OCI-LY1 (cell line): ENCODE results near the gene SLCO4C1.

Source experiments
- H2AFZ ChIP-seq: fragments of 200-600 bp; sonication (generic), shearing (Covaris generic); 2 replicates; pipeline ENCODE4 v1.6.0; 2014; ENCODE audit warnings: antibody characterized with exemption, mild to moderate bottlenecking, low read length
- H3F3A ChIP-seq: fragments of 200-600 bp; sonication (generic), shearing (Covaris generic); 2 replicates; pipeline ENCODE4 v1.6.0; 2014; ENCODE audit warnings: mild to moderate bottlenecking, antibody characterized with exemption, low read length, moderate library complexity; ENCODE audit not compliant: insufficient read depth
- H3K27ac ChIP-seq: fragments of 200-600 bp; sonication (generic); 2 replicates; pipeline ENCODE4 v1.5.1; 2014; ENCODE audit warnings: low read length, mixed run types, mild to moderate bottlenecking, low read depth; ENCODE audit not compliant: poor library complexity, severe bottlenecking
- H3K27me3 ChIP-seq: fragments of 200-600 bp; sonication (generic); 2 replicates; pipeline ENCODE4 v1.6.0; 2014; ENCODE audit warnings: antibody characterized with exemption, mild to moderate bottlenecking, low read length, moderate library complexity; ENCODE audit not compliant: insufficient read depth
- H3K36me3 ChIP-seq: fragments of 200-600 bp; sonication (generic); 2 replicates; pipeline ENCODE4 v1.6.1; 2014; ENCODE audit warnings: mild to moderate bottlenecking, antibody characterized with exemption, low read length, moderate library complexity, mixed read lengths; ENCODE audit not compliant: insufficient read depth
- H3K4me1 ChIP-seq: fragments of 200-600 bp; sonication (generic); 2 replicates; pipeline ENCODE4 v1.5.1; 2014; ENCODE audit warnings: mild to moderate bottlenecking, low read length, moderate library complexity; ENCODE audit not compliant: insufficient read depth, severe bottlenecking
- H3K4me2 ChIP-seq: fragments of 200-600 bp; sonication (generic), shearing (Covaris generic); 2 replicates; pipeline ENCODE4 v1.6.1; 2014; ENCODE audit warnings: low read length
- H3K4me3 ChIP-seq: fragments of 200-600 bp; sonication (generic); 2 replicates; pipeline ENCODE4 v1.5.1; 2014; ENCODE audit warnings: low read length, low read depth, mild to moderate bottlenecking, mixed read lengths; ENCODE audit not compliant: poor library complexity, severe bottlenecking
- H3K79me2 ChIP-seq: fragments of 200-600 bp; shearing (Covaris generic); 2 replicates; pipeline ENCODE4 v1.6.1; 2016; ENCODE audit warnings: mixed run types, low read length, mixed read lengths; ENCODE audit not compliant: insufficient read depth
- H3K9ac ChIP-seq: fragments of 200-600 bp; sonication (generic), shearing (Covaris generic); 2 replicates; pipeline ENCODE4 v1.6.1; 2014; ENCODE audit warnings: mild to moderate bottlenecking, low read length, mixed read lengths
- H3K9me2 ChIP-seq: fragments of 200-600 bp; sonication (generic), shearing (Covaris generic); 2 replicates; pipeline ENCODE4 v1.6.1; 2014; ENCODE audit warnings: low read depth, mild to moderate bottlenecking, low read length, mixed read lengths
- H3K9me3 ChIP-seq: fragments of 200-600 bp; shearing (Covaris generic); 2 replicates; pipeline ENCODE4 v1.6.1; 2014; ENCODE audit warnings: low read length, mixed read lengths
- H4K20me1 ChIP-seq: fragments of 200-600 bp; sonication (generic), shearing (Covaris generic); 2 replicates; pipeline ENCODE4 v1.6.0; 2016; ENCODE audit warnings: mild to moderate bottlenecking, low read length; ENCODE audit not compliant: insufficient read depth
- CTCF ChIP-seq: fragments of 200-600 bp; sonication (generic), shearing (Covaris generic); IDR thresholded peaks from 2 replicates; pipeline ENCODE4 v1.5.1; 2017; ENCODE audit warnings: mild to moderate bottlenecking, antibody characterized with exemption, low read length, moderate library complexity, mixed read lengths
- EZH2 ChIP-seq: fragments of 200-600 bp; sonication (generic), shearing (Covaris generic); IDR thresholded peaks from 2 replicates; pipeline ENCODE4 v1.8.0; 2017; ENCODE audit warnings: borderline replicate concordance, mixed run types, mild to moderate bottlenecking, antibody characterized with exemption, low read length, moderate library complexity, mixed read lengths

The SLCO4C1 gene

DNA sequence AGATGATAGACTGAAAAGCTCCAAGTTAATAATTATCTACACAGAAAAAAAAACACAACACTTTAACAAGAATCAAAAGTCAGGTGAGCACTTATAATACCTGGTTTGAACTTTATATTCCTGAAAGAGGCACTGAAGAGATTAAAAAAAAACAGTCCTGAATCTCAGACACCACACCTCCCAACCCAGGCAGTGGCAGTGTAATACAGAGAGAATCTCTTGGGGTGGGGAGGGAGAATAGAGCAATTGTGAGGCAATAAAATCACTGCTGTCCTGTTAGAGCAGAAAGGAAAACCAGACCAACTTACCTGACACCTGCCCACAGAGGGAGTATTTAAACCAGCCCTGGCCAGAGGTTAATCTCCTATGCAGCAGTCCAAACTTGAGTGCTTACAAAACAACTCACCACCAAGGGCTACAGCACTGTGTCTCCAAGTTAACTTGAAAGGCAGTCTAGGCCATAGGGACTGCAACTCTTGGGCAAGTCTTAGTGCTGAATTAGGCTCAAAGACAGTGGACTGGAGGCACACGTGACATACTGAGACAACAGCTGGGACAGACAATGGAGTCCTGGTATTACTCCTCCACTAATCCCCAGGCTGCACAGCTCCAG is 54.2 kb downstream of the SLCO4C1 start:
- Histone ChIP-seq H3K9me3 (no peaks in the 10 kb centered on the region), H3K4me3 (no peak overlapping the region), H3K4me2 (no peak overlapping the region), H2AFZ (no peak overlapping the region), H4K20me1 (no peaks in the 10 kb centered on the region), H3K79me2 (no peaks in the 10 kb centered on the region), H3F3A (no peaks in the 10 kb centered on the region), H3K9ac (no peak overlapping the region), H3K27me3 (no peaks in the 10 kb centered on the region), H3K27ac (no peak overlapping the region), H3K36me3 (no peaks in the 10 kb centered on the region), H3K9me2 (no peaks in the 10 kb centered on the region), H3K4me1 (no peaks in the 10 kb centered on the region)
- no peak for TF ChIP-seq EZH2
- no peak for TF ChIP-seq CTCF

GRCh38 chr5:102231693-102232619 is 64.1 kb downstream of the SLCO4C1 start:
- no peaks in the 10 kb centered on the region for H3K9me2 ChIP-seq

GRCh38 chr5:102229685-102230084 is 66.4 kb downstream of the SLCO4C1 start:
- Histone ChIP-seq H3K4me2 (no peak overlapping the region), H3K4me3 (no peak overlapping the region), H3K79me2 (no peaks in the 10 kb centered on the region), H3K27me3 (no peaks in the 10 kb centered on the region), H2AFZ (no peak overlapping the region), H3K9me3 (no peaks in the 10 kb centered on the region), H3K27ac (no peak overlapping the region), H3K9ac (no peak overlapping the region), H4K20me1 (no peaks in the 10 kb centered on the region), H3K36me3 (no peaks in the 10 kb centered on the region), H3F3A (no peaks in the 10 kb centered on the region), H3K9me2 (no peaks in the 10 kb centered on the region), H3K4me1 (no peaks in the 10 kb centered on the region)
- TF ChIP-seq EZH2 (no peak), CTCF (no peak)

More at GRCh38 chr5:102231693-102232619, 64.1 kb downstream of the SLCO4C1 start:
- Histone ChIP-seq H3F3A (no peaks in the 10 kb centered on the region), H3K4me2 (no peak overlapping the region), H3K27ac (no peak overlapping the region), H3K79me2 (no peaks in the 10 kb centered on the region), H3K4me3 (no peak overlapping the region), H3K9ac (no peak overlapping the region), H3K4me1 (no peaks in the 10 kb centered on the region), H3K36me3 (no peaks in the 10 kb centered on the region), H3K27me3 (no peaks in the 10 kb centered on the region), H4K20me1 (no peaks in the 10 kb centered on the region), H2AFZ (no peak overlapping the region), H3K9me3 (no peaks in the 10 kb centered on the region)
- TF ChIP-seq EZH2 (no peak), CTCF (no peak)
